Measurements from ENCODE around the gene WDR37.

Gene WDR37

GRCh38 chr10:1169981-1170866 is 114.0 kb downstream of the WDR37 start:
- no peak for DNase-seq (ENCODE audit: low read depth in 3 of 3)

GRCh38 chr10:1170867-1171180 is 114.6 kb downstream of the WDR37 start:
- no peak for DNase-seq (ENCODE audit: low read depth in 3 of 3)

GRCh38 chr10:1171182-1171581 is 115.0 kb downstream of the WDR37 start:
- no peak for DNase-seq (ENCODE audit: low read depth in 3 of 3)

- DNase-seq (ENCODE audit: low read depth in 3 of 3): no peak
Measured at GRCh38 chr10:1171586-1171985, 115.4 kb downstream of the WDR37 start.

- DNase-seq (ENCODE audit: low read depth in 3 of 3): no peak
Measured at GRCh38 chr10:1172256-1172984, 116.2 kb downstream of the WDR37 start.

GRCh38 chr10:1173091-1173490 is 116.9 kb downstream of the WDR37 start:
- no peak for DNase-seq (ENCODE audit: low read depth in 3 of 3)

GRCh38 chr10:1174022-1174421 is 117.8 kb downstream of the WDR37 start:
- no peak for DNase-seq (ENCODE audit: low read depth in 3 of 3)

GRCh38 chr10:1175956-1176565 is 119.9 kb downstream of the WDR37 start:
- no peak for DNase-seq (ENCODE audit: low read depth in 3 of 3)

- DNase-seq (ENCODE audit: low read depth in 3 of 3): no peak
Measured at GRCh38 chr10:1177936-1178335, 121.8 kb downstream of the WDR37 start.

GRCh38 chr10:1178506-1178905 is 122.3 kb downstream of the WDR37 start:
- no peak for DNase-seq (ENCODE audit: low read depth in 3 of 3)

GRCh38 chr10:1179346-1180070 is 123.3 kb downstream of the WDR37 start:
- DNase-seq (ENCODE audit: low read depth in 3 of 3): no peak

GRCh38 chr10:1180071-1180730 is 124.0 kb downstream of the WDR37 start:
- no peak for DNase-seq (ENCODE audit: low read depth in 3 of 3)

- no peak for DNase-seq (ENCODE audit: low read depth in 3 of 3)
Measured at GRCh38 chr10:1180836-1181235, 124.7 kb downstream of the WDR37 start.
